ENCODE results near the gene BMF. TPM values are rescaled to one million over a fixed set of nuclear protein-coding genes. Genes with fewer than 3 reads are reported as not detected.
"Not testable (repeated sequence)": the region's sequence is repeated elsewhere in the genome, so short reads cannot be mapped to it uniquely, and the experiment has no call there.

The BMF gene
- total RNA-seq, 1 experiment from 2014 or later = 13.2 TPM

DNA sequence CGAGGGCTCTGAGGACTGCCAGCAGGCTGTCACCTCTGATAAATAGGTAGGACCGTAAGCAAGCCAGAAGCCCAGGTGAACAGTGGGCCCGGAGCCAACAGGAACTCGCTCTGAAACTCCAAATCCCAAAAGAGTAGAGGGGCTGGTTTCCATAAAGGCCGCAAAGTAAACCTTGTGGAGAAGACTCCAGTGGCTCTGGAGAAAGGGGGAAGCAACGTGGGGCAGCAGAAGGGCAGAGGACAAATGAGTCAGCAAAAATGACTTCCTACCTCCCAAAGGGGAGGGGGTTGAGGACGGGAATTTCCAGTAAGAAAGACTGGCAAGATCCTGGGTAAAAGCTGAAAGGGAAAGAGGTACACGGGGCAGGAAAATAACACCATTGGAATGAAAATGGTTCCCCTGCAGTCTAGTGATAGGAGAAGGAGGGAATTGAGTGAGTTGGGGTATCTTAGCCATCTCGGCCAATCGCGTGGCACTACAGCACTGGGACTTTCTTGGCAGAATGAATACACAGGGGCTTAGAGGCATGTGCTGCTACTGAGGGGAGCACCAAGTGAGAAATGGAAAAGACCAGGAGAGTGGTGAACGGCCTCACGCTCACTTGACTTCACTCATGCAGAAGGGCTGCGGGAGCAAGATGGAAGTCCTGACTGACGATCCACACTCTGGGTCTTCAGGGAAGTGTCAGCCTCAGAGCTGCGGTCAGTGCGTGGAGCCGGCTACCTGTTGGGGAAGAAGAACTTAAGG, 33.2 kb downstream of the BMF start:
- Histone ChIP-seq H2BK5ac (ENCODE audit: insufficient read length, low read length) (no peak overlapping the region), H2AFZ (ENCODE audit: low read length) (no peak overlapping the region), H3K23ac (ENCODE audit: insufficient read length, low read depth, low read length) (no peak overlapping the region), H3K14ac (ENCODE audit: insufficient read depth, low read length) (no peak overlapping the region), H3K9ac (ENCODE audit: extremely low read depth, insufficient read length, low read length) (no peak overlapping the region), H2BK12ac (ENCODE audit: insufficient read length, low read depth, low read length) (no peak overlapping the region), H3T11ph (ENCODE audit: low read length) (no peak overlapping the region), H2BK120ac (ENCODE audit: low read depth, low read length, poor library complexity, severe bottlenecking) (no peak overlapping the region), H3K4ac (ENCODE audit: low read depth, low read length) (no peak overlapping the region), H3K4me1 (ENCODE audit: insufficient read depth, low read length) (no peaks in the 10 kb centered on the region; the same call in none of the 2 replicates), H3K4me2 (ENCODE audit: insufficient read depth, insufficient read length, low read length) (no peak overlapping the region), H4K8ac (replicated peaks; ENCODE audit: insufficient read length, low read depth, low read length) (no peak overlapping the region), H3K56ac (ENCODE audit: insufficient read length, low read depth, low read length) (no peak overlapping the region), H3K79me1 (ENCODE audit: insufficient read depth, low read depth, low read length, poor library complexity, severe bottlenecking) (no peaks in the 10 kb centered on the region), H3K18ac (ENCODE audit: insufficient read length, low read depth, low read length) (no peak overlapping the region), H4K5ac (ENCODE audit: insufficient read length, low read depth, low read length) (no peak overlapping the region), H3K79me2 (ENCODE audit: insufficient read depth, low read length) (no peaks in the 10 kb centered on the region), H2AK5ac (ENCODE audit: insufficient read length, low read length) (no peak overlapping the region), H3K27ac (ENCODE audit: insufficient read length, low read depth, low read length) (no peak overlapping the region), H2BK15ac (ENCODE audit: low read depth, low read length) (no peak overlapping the region), H3K9me3 (ENCODE audit: control insufficient read depth, low read depth, low read length) (no peaks in the 10 kb centered on the region), H3K27me3 (ENCODE audit: insufficient read depth, low read length) (no peaks in the 10 kb centered on the region), H2BK20ac (ENCODE audit: low read depth, low read length, poor library complexity, severe bottlenecking) (no peak overlapping the region), H4K20me1 (ENCODE audit: control insufficient read depth, insufficient read depth, insufficient read length) (no peaks in the 10 kb centered on the region), H4K91ac (ENCODE audit: insufficient read length, low read depth, low read length) (no peak overlapping the region), H3K23me2 (ENCODE audit: insufficient read length, low read depth, low read length, poor library complexity, severe bottlenecking) (no peaks in the 10 kb centered on the region)
- DNase-seq = no peak
- Mint-ChIP-seq H3K9me3 (peaks cover 4 to 10% of the 10 kb centered on the region in 2 experiments; a peak in 3 of 5 replicates), H3K27ac (peak overlapping the region in 1 of 3 experiments; percentile 30; a peak in 1 of 7 replicates), H3K4me3 (no peak overlapping the region), H3K4me1 (peaks cover 14 to 25% of the 10 kb centered on the region in 2 experiments), H3K36me3 (ENCODE audit: insufficient read depth in 1 of 3, low read depth in 3 of 3) (peaks cover 2 to 10% (median 7%) of the 10 kb centered on the region in 3 experiments; a peak in 3 of 7 replicates), H3K27me3 (ENCODE audit: low read depth) (peaks cover 13% of the 10 kb centered on the region)
- WGBS (ENCODE audit: extremely low coverage, insufficient read length, low lambda C conversion rate) = no CpG with 5 or more reads among the region's 18 CpGs
- no peak for TF ChIP-seq CTCF (conservative IDR thresholded peaks at IDR 0.05)

DNA sequence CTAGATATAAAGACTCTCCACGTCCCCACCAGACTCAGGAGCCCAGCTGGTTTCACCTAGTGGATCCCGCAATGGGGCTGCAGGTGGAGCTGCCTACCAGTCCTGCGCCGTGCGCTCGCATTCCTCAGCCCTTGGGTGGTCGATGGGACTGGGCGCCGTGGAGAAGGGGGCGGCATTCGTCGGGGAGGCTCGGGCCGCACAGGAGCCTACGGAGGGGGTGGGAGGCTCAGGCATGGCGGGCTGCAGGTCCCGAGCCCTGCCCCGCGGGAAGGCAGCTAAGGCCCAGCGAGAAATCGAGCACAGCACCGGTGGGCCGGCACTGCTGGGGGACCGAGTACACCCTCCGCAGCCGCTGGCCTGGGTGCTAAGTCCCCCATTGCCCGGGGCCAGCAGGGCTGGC, 34.0 kb downstream of the BMF start:
- not testable (repeated sequence) for H2BK5ac ChIP-seq (ENCODE audit: insufficient read length, low read length); DNase-seq; H3K27ac Mint-ChIP-seq; H3K27me3 ChIP-seq (ENCODE audit: insufficient read depth, low read length); H3K4me1 ChIP-seq (ENCODE audit: insufficient read depth, low read length); H2BK15ac ChIP-seq (ENCODE audit: low read depth, low read length); H2BK12ac ChIP-seq (ENCODE audit: insufficient read length, low read depth, low read length); H3K79me2 ChIP-seq (ENCODE audit: insufficient read depth, low read length); H3K9me3 ChIP-seq (ENCODE audit: control insufficient read depth, low read depth, low read length); H3K18ac ChIP-seq (ENCODE audit: insufficient read length, low read depth, low read length); H2AK5ac ChIP-seq (ENCODE audit: insufficient read length, low read length); H2BK20ac ChIP-seq (ENCODE audit: low read depth, low read length, poor library complexity, severe bottlenecking); H3K56ac ChIP-seq (ENCODE audit: insufficient read length, low read depth, low read length); H4K91ac ChIP-seq (ENCODE audit: insufficient read length, low read depth, low read length); H3K36me3 Mint-ChIP-seq (ENCODE audit: insufficient read depth in 1 of 3, low read depth in 3 of 3); H3K4me2 ChIP-seq (ENCODE audit: insufficient read depth, insufficient read length, low read length); H4K20me1 ChIP-seq (ENCODE audit: control insufficient read depth, insufficient read depth, insufficient read length); H3K14ac ChIP-seq (ENCODE audit: insufficient read depth, low read length); H4K5ac ChIP-seq (ENCODE audit: insufficient read length, low read depth, low read length); H3K23ac ChIP-seq (ENCODE audit: insufficient read length, low read depth, low read length); H3K27me3 Mint-ChIP-seq (ENCODE audit: low read depth); H3K9ac ChIP-seq (ENCODE audit: extremely low read depth, insufficient read length, low read length); H3K23me2 ChIP-seq (ENCODE audit: insufficient read length, low read depth, low read length, poor library complexity, severe bottlenecking); H3K4ac ChIP-seq (ENCODE audit: low read depth, low read length); H4K8ac ChIP-seq (replicated peaks; ENCODE audit: insufficient read length, low read depth, low read length); H3K27ac ChIP-seq (ENCODE audit: insufficient read length, low read depth, low read length); H3K9me3 Mint-ChIP-seq; H3T11ph ChIP-seq (ENCODE audit: low read length); H3K79me1 ChIP-seq (ENCODE audit: insufficient read depth, low read depth, low read length, poor library complexity, severe bottlenecking); H3K4me3 Mint-ChIP-seq; H2AFZ ChIP-seq (ENCODE audit: low read length); H2BK120ac ChIP-seq (ENCODE audit: low read depth, low read length, poor library complexity, severe bottlenecking)
- no CpG with 5 or more reads among the region's 27 CpGs for WGBS (ENCODE audit: extremely low coverage, insufficient read length, low lambda C conversion rate)
- H3K4me1 Mint-ChIP-seq = peaks cover 18 to 30% of the 10 kb centered on the region in 2 experiments

Data from H9 (cell line).